Measurements from ENCODE around the gene MOCS2.
"Not testable (repeated sequence)": the region's sequence is repeated elsewhere in the genome, so short reads cannot be mapped to it uniquely, and the experiment has no call there.

Gene MOCS2

GRCh38 chr5:53109443-53110127, at the start of gene MOCS2:
TSS of gene MOCS2 (minus strand) at chr5:53109757. CDS start at chr5:53107174, 2,583 bp downstream.
- DNase-seq = peak; percentile 93

- no peak for DNase-seq
Observed at GRCh38 chr5:53151713-53152458, 42.3 kb upstream of the MOCS2 start.

- DNase-seq = no peak
Observed at GRCh38 chr5:53133020-53133419, 23.5 kb upstream of the MOCS2 start.

- DNase-seq = no peak
Observed at GRCh38 chr5:53130266-53130665, 20.7 kb upstream of the MOCS2 start.

GRCh38 chr5:53128481-53128880, 18.9 kb upstream of the MOCS2 start:
- no peak for DNase-seq

- no peak for DNase-seq
Observed at GRCh38 chr5:53127107-53127506, 17.6 kb upstream of the MOCS2 start.

- no peak for DNase-seq
Observed at GRCh38 chr5:53126521-53126920, 17.0 kb upstream of the MOCS2 start.

- no peak for DNase-seq
Observed at GRCh38 chr5:53123702-53124101, 14.1 kb upstream of the MOCS2 start.

GRCh38 chr5:53120165-53120564, 10.6 kb upstream of the MOCS2 start:
- DNase-seq = no peak

GRCh38 chr5:53118879-53119278, 9.3 kb upstream of the MOCS2 start:
- no peak for DNase-seq

GRCh38 chr5:53116597-53116996, 7.0 kb upstream of the MOCS2 start:
- no peak for DNase-seq

GRCh38 chr5:53114988-53115387, 5.4 kb upstream of the MOCS2 start:
- no peak for DNase-seq

- no peak for DNase-seq
Observed at GRCh38 chr5:53113947-53114346, 4.4 kb upstream of the MOCS2 start.

- DNase-seq = no peak
Observed at GRCh38 chr5:53112909-53113308, 3.4 kb upstream of the MOCS2 start.

GRCh38 chr5:53112307-53112706, 2.8 kb upstream of the MOCS2 start:
- not testable (repeated sequence) for DNase-seq

GRCh38 chr5:53111139-53111538, 1.6 kb upstream of the MOCS2 start:
- DNase-seq = no peak

- no peak for DNase-seq
Observed at GRCh38 chr5:53110156-53110555, 599 bp upstream of the MOCS2 start.

- no peak for DNase-seq
Observed at GRCh38 chr5:53109056-53109442, 508 bp downstream of the MOCS2 start.

- no peak for DNase-seq
Observed at GRCh38 chr5:53105611-53106300, 3.8 kb downstream of the MOCS2 start.

- no peak for DNase-seq
Observed at GRCh38 chr5:53100606-53101005, 9.0 kb downstream of the MOCS2 start.

GRCh38 chr5:53099546-53099945, 10.0 kb downstream of the MOCS2 start:
- no peak for DNase-seq

- peak; percentile 28 for DNase-seq
Observed at GRCh38 chr5:53095931-53096525, 13.5 kb downstream of the MOCS2 start.

- no peak for DNase-seq
Observed at GRCh38 chr5:53095217-53095616, 14.3 kb downstream of the MOCS2 start.

- no peak for DNase-seq
Observed at GRCh38 chr5:53092242-53092641, 17.3 kb downstream of the MOCS2 start.
